GM12872 (cell line): ENCODE data around the gene PARD3B.

Experiments
- TF ChIP-seq, protein P1 (sequence below): IDR thresholded peaks from 3 replicates; pipeline ENCODE4 v1.5.1; 2011; ENCODE audit warnings: low read depth, mild to moderate bottlenecking, low read length, moderate library complexity; ENCODE audit not compliant: insufficient read depth

Gene PARD3B

DNA sequence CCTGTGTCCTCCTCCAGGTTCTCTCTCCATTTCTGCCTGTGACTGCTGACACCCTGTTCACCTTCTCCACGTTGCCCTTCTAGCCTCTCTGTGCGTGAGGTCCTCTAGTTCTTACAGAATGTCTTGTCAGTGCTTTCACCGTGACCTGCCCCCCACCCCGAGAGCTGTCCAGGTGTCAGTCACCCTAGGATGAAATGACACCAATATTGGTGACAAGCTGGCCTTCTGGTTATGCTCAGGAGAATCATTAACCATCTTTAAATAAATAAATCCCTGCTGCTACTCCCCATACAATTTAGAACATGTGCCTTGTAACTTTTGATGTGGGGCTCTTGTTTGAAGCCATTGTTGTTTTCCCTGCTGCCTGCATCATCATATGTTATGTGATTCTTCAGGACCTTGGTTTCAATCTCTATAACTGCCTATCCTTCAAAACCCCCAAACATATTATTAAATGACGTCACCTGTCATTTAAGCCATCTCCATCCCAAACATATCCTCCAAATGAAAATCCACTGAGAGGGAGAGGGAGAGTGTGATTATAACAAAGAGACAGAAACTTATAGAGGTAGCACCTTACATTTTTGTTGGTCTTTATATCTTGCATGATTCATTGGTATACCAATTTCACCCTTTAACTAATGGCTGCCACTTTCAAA lies 496.3 kb downstream of the PARD3B start:
- TF ChIP-seq, protein P1, sequence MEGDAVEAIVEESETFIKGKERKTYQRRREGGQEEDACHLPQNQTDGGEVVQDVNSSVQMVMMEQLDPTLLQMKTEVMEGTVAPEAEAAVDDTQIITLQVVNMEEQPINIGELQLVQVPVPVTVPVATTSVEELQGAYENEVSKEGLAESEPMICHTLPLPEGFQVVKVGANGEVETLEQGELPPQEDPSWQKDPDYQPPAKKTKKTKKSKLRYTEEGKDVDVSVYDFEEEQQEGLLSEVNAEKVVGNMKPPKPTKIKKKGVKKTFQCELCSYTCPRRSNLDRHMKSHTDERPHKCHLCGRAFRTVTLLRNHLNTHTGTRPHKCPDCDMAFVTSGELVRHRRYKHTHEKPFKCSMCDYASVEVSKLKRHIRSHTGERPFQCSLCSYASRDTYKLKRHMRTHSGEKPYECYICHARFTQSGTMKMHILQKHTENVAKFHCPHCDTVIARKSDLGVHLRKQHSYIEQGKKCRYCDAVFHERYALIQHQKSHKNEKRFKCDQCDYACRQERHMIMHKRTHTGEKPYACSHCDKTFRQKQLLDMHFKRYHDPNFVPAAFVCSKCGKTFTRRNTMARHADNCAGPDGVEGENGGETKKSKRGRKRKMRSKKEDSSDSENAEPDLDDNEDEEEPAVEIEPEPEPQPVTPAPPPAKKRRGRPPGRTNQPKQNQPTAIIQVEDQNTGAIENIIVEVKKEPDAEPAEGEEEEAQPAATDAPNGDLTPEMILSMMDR: no peak

DNA sequence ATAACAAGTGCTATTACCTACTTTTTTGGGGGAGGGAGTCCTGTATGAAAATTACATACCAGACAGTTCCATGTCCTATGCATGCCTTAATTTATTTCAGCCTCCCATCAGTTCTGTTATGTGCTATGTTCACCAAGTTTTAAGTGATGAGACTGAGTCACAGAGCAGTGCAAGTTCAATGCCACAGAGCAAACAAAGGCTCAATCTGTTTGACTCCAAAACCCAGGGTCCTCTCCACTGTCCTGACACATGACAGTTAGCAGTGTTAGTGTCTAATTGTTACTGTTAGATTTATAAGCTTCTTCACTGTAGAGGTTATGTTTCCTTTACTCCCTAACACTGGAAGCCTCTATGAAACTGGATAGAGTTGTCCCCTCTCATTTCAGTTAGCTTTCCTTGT lies 498.0 kb downstream of the PARD3B start:
- TF ChIP-seq, protein P1: no peak

DNA sequence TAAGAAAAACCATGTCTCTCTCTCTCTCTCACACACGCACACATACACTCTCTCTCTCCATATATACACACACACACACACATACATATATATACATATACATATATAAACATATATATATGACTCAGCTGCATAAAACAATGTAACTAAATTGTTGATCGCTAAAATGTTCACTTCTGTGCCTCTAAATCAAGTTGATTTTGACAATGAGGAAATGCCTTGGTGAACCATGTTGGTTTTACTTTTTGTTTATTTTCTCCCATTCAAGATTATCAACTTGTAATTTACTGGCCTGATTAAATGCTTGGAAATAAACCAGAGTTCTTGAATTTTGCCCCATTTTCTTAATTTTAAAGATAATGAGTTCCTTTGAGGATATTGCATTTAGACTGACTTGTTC lies 500.4 kb downstream of the PARD3B start:
- TF ChIP-seq, protein P1: no peak

DNA sequence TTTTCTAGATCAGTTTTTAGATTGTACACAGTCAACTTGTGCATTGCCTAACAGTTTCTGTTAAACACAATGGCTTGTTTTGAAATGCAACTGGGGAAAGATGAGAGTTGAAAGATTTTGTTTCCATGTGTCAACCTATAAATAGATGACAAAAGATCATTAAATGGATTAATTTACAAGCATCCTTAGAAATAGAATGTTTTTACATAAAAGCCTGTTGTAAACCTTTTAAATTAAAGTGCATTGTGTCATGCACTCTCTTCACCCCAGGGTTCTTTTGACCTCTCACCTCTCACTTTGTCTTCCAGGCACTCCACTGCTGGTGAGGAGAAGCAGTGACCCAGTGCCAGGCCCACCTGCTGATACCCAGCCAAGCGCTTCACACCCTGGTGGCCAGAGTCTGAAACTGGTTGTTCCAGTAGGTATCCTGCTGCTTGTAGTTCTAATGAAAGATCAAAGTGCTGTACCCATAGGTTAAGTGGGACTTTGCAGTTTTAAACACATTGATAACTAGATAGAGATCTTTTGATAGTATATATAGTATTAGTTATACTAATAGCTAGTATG lies 502.1 kb downstream of the PARD3B start:
- TF ChIP-seq, protein P1: no peak

DNA sequence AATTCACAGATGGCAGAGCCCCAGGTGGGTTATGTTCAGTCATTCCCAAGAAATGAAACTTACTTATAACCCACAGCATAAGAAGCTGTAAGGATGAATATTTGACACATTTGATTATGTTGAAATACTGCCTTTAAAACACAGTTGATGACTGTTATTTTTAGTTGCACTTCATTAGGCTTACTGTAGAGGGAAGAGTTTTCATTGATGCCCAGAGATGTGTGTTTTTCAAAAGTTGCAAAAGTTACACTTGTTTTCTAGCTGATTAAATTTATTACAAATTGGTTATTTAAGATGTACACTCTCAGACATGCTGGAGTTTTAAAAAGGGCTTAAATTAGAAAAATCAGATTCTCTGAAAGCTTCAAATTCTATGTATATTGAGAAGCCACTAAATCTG lies 506.1 kb downstream of the PARD3B start:
- TF ChIP-seq, protein P1: no peak

DNA sequence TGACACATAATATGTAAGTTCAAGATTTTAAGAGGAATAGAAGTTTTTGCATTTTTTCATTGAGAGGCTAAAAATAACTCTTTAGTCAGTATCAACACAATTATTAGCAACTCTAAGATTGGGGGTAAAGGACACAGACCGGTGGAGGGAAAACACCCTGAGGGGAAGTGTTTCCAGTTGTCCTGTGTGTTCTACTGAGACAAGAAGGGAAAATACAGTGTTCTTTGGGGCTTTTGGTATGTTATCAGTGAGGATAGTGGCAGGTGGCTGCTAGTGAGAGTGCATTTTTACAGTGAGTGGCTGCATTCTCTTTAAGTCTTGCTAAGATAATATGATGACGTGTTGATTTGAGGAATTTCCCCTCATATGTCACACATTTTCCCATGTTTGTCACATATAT lies 507.5 kb downstream of the PARD3B start:
- TF ChIP-seq, protein P1: no peak

DNA sequence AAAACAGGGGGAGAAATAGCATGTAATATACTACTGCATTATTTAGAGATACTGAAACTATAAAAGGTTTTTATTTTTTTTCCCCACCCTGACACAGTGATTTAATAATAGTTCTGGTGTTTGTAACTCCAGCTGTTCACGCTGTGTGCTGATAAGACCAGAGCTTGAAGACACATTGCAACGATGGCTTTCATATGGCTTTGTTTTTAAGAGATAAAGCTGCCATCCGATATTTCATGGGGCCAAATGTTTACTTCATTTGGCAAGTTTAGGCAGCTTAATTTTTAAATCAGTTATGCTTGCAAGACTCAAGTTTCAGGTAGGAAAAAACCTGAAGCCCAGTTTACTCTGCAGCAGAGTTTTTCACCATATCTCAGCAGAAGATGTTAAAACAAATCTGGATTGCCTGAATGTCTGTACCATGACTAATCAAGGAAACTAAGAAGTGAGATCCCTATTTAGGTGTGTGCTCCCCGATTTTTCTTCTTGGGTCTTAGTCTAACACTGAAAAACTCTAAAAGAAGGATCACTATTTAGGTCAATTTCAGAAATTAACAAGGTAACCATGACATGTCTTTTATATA lies 508.6 kb downstream of the PARD3B start:
- TF ChIP-seq, protein P1: no peak
